Skin of body (tissue), 2 donors: Measurements from ENCODE around the gene SEC61A2. TPM values are rescaled to one million over a fixed set of nuclear protein-coding genes. Genes with fewer than 3 reads are reported as not detected.
"Not testable (repeated sequence)": the region's sequence is repeated elsewhere in the genome, so short reads cannot be mapped to it uniquely, and the experiment has no call there.

Source experiments
- DNase-seq: peaks from one replicate; lab custom pipeline; 2025; lab: John Stamatoyannopoulos, UW
- total RNA-seq: library from RNA; depleted of rRNA; stranded (reverse); fragments of >200 nt; gene quantifications from one replicate; pipeline ENCODE4 v1.2.3, GENCODE V29; 2014

Gene SEC61A2
- total RNA-seq = 10.7 TPM

DNA sequence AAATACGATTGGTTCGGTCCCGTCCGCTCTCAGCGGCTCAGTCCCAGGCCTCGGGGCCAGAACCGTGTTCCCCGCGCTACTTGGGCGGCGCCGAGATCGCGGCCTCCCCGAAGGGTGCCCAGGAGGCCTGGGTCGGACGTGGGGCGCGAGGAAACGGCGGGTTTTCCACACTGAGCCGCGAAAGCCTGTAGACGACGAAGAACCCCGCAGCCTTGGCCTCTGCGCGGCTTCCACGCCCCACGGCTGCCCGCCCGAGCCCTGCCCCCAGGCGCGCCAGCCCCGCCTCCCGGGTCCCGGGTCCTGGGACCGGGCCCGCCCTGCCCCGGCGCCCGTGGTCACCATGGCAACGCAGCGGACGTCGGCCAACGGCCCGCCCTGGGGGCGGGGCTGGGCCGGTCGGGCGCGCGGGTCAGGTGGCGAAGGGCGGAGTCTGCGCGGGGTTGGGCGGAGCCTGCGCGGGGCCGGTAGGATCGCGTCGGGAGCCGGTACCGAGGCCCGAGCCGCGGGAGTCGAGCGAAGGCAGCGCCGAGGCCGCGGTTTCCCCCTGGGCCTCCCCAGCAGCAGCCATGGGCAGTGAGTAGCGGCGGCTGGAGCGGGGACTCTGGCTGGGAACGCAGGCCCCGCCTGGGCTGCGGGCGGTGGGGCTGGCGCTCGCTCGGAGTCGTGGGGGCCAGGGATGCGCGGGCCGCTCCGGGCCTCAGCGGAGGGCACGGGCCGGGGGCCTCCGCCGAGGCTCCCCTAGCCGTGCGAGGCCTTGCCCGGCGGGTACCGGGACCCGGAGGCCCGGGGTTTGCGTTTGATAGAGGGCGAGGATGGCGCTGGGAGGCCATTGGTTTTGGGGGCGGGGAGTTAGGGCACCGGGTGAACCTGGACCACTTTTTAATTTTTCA is at the start of gene SEC61A2:
TSS of gene SEC61A2 (plus strand) at position 456 of the 890 bp plus-strand sequence. CDS start at position 567, 111 bp downstream.
- peak; percentile 87 for DNase-seq

DNA sequence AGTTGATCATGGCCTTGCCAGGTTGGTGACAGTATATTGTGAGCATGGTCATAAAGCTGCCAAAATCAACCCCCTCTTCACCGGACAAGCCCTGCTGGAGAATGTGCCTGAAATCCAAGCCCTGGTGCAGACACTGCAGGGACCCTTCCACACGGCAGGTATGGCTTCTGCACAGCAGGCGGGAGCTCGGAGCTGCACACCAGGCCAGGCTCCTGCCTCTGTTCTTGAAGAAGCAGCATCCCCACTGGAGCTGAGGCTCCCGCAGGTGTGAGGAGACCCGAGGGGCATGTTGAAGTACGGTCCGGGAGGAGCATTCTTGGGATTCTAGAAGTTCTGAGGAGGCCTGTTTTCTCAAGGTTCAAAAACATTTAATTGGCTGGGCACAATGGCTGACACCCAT is 48.0 kb upstream of the SEC61A2 start:
- DNase-seq = no peak

DNA sequence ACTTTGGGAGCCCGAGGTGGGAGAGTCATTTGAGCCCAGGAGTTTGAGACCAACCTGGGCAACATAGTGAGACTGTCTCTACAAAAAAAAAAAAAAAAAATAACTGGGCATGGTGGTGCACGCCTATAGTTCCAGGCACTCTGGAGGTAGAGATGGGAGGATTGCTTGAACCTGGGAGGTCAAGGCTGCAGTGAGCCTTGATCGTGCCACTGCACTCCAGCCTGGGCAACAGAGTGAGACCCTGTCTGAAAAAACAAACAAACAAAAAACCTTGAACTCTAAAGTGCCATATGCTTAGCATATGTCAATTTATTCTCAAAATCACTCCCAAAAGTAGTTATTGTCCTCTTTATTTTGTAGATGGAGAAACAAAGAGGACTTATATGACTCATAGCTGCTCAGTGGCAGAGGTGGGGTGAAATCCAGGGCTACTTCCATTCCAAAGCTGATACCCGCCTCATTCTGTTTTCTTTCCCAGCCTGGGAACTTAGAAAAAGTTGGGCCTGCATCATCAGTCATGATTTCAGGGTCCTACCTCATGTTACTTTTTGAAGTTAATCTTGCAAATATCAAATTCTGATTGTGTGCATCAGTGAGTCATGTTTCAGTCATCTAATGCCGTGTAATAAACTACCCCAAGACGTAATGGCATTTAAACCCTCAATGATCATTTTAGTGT is 47.5 kb upstream of the SEC61A2 start:
- no peak for DNase-seq

DNA sequence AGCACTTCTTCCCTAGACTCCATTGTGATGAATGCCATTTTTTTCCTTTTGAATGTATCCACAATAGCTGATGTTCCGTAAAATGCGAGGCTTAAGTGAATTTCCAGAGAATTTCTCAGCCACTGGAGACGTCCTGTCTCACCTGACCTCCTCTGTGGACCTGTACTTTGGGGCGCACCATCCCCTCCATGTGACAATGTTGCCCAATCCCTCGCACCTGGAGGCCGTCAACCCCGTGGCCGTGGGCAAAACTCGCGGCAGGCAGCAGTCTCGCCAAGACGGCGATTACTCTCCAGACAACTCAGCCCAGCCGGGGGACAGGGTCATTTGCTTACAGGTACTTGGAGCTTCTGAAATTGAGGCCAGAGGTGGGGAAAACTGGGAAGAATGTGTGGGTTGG is 40.6 kb upstream of the SEC61A2 start:
- DNase-seq = no peak

DNA sequence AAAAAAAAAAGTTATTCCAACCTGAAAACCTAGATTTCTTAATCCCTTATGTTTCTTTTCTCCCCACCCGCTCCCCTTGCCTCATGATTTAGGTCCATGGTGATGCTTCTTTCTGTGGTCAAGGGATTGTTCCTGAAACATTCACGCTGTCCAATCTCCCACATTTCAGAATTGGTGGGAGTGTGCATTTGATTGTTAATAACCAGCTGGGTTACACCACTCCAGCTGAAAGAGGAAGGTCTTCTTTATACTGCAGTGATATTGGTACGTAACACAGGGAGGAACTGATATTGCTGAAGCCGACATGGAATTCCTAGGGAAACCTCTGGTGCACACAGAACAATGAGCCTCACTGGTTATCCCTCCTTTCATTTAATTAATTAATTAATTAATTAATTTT is 38.1 kb upstream of the SEC61A2 start:
- no peak for DNase-seq

DNA sequence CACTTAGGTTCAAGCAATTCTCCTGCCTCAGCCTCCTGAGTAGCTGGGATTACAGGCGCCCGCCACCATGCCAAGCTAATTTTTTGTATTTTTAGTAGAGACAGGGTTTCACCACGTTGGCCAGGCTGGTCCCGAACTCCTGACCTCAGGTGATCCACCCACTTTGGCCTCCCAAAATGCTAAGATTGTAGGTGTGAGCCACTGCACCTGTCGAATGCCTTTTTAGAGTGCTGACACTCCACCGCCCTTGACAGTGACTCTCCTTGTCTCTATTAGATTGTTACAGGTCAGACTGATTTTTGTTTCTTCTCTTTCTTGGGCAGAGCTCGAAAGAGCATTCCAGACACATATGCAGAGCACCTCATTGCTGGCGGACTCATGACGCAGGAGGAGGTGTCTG is 32.1 kb upstream of the SEC61A2 start:
- not testable (repeated sequence) for DNase-seq

DNA sequence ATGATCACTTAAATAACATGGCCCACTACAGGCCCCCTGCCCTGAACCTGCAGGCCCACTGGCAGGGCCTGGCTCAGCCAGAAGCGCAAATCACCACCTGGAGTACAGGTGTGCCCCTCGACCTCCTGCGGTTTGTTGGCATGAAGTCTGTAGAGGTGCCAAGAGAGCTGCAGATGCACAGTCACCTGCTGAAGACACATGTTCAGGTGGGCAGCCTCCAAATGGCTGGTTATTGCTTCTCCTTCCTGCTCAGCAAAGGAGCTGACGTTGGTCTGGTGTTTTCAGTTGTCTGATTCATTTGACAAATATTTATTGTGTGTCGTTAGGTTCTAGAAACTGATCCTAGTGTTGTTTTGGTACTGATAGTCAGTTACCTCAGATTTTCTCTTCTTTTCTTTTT is 31.7 kb upstream of the SEC61A2 start:
- no peak for DNase-seq

DNA sequence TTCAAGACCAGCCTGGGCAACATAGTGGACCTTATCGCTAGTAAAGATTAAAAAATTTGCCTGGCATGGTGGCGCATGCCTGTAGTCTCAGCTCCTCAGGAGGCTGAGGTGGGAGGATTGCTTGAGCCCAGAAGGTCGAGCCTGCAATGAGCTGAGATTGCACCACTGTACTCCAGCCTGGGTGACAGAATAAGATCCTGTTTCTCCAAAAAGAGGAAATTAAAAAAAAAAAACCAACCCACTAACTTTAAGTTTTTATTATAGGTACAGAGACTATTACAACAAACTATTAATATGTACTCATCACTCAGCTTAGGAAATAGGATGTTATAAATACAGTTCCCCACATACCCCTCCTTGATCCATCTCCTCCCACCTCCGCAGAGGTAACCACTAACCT is 30.5 kb upstream of the SEC61A2 start:
- no peak for DNase-seq

DNA sequence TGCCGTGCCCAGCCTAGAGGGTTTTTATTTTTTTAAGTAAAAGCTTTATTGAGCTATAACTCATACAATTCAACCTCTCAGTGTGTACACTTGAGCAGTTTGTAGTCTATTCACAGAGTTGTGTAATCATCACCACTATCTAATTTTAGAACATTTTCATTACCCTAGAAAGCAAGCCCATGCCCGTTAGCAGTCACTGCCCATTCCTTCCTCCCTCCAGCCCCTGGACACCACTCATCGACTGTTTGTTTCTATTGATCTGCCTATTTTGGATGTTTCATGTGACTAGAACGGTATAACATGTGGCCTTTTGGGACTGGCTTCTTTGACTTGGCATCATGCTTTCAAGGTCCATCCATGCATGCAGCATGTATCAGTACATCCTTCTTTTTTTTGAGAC is 25.7 kb upstream of the SEC61A2 start:
- no peak for DNase-seq

DNA sequence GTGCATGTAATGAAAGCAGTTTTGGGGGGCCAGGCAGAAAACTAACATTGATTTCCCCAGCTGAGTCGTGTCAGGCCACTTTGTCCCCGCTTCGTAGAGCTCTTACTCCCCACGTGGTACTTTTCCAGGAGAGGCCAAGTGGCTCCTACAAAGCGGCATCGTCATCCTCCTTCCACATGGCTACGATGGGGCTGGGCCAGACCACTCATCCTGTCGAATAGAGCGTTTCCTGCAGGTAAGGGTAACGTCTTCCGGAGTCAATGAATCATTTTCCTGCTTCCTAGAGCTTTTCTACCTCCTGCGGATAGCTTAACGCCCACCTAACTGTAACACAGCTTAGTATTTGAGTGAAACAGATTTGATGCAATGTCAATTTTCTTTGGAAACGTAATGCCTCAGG is 21.7 kb upstream of the SEC61A2 start:
- DNase-seq = no peak

DNA sequence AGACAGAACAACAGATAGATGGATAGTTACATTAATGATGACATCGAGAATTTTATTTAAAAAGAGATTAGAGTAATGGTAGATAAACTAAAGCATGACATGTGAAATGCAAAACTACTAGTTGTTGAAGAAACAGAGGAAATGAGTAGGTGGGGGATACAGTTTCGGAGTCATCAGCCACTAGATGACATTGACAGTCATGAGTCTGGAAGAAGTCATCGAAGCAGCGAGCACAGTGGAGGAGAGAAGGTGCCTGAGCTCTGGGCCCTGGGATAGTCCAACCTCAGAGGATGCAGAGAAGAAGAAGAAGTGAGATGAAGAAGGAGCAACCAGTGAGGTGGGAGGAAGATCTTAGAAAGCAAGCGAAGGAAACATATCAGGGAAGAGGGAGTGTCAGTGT is 20.2 kb upstream of the SEC61A2 start:
- DNase-seq = no peak

DNA sequence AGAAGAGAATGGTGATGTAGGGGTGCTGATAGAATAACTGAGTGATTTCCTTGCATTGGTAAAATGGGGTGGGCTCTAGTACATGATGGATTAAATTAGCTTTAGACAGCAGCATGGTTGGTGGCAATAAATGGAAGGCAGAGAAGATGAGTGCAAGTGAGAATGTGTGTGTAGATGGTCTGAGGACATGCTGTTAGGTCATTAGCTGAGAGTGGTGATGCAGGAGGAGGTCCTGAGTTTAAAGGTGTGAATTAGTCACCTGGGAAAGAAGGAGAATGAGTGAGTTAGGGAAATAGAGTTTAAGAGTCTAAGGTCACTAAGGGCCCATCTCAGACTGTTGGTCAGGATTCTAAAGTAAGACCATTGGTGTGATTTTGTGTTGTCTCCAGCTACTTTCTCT is 17.9 kb upstream of the SEC61A2 start:
- no peak for DNase-seq

DNA sequence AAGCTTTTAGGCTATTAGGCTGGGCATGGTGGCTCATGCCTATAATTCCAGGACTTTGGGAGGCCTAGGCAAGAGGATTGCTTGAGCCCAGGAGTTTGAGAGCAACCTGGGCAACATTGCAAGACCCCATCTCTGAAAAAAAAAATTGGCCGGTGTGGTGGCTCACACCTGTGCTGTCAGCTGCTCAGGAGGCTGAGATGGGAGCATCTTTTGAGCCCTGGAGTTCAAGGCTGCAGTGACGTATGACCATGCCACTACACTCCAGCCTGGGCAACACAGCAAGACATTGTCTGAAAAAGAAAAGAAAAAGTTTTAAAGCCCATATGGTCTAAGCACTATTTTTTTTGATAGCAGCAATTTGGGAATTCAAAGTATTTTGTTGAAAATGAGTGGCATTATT is 15.8 kb upstream of the SEC61A2 start:
- DNase-seq = no peak

DNA sequence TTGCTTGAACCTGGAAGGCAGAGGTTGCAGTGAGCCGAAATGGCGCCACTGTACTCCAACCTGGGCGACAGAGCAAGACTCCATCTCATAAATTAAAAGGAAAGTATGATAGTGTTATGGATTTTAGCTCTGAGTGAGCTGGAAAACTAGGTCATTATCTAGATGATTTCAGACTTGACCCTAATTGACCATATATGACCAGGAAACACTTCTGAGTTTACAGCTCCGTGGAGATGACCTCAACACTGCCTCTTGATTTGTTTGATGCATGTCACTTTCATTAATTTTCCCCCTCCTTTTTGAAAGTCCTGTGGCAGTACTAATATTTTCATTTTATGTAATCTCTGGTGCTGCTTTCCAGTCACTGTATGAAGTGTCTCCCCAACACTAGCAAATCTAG is 7.8 kb upstream of the SEC61A2 start:
- no peak for DNase-seq

DNA sequence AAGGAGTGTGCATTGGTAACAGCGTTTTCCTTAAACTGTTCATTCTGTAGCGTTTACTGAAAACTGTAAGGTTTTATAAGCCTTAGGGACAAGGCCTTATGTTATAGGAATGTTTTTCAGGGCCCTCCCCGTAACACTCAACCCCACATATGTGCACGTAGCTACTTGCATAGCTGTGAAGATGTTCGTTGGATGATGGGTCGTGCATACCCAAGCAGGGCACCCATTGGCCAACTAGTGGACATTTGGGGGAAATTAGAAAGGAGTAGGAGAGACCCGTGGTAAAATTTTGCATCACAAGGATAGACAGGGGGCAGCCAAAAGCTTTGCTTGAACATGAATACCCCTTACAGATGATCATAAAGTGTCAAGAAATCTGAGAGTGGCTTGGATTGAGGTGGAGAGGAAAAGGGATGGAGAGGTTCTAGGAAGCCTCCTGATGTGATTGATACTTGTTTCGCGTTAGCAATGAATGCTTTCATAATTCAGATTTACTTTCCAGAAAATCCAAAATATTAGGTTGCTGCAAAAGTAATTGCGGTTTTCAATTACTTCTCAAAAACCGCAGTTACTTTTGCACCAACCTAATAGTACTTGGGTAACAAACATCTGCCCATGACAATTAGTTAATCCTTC is 878 bp downstream of the SEC61A2 start:
- peak; percentile 50 for DNase-seq

DNA sequence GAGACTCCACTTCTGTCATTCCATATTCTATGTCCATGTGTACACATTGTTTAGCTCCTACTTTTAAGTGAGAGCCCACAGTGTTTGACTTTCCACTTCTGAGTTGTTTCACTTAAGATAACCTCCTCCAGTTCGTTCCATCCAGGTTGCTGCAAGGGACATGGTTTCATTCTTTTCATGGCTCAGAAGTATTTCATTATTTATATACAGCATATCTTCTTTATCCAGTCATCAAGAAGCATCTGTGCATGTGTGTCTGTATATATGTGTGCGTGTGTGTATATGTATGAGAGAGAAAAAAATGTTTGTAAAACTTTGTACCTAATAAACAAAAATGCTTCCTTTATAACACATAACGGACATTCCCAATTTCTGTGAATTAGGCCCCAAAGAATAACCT is 6.2 kb downstream of the SEC61A2 start:
- DNase-seq = no peak

DNA sequence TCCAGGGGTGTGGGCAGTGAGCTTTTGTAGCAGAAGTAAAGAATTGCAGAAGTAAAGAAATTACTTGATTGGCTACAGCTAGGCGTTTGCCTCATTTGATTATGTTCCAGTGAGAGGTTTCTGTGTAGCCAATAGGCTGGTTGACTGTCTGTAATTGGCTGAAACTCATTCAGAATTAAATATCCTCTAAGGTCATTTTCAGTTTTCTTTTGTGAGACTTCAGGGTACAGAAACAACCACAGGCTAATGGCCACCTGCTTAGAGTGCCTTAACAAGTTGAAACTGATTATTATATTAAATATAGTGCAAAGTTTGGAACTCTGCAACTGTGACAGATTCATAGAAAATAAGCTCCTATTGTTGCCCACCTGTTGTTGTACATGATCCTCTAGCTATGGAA is 10.6 kb downstream of the SEC61A2 start:
- no peak for DNase-seq

DNA sequence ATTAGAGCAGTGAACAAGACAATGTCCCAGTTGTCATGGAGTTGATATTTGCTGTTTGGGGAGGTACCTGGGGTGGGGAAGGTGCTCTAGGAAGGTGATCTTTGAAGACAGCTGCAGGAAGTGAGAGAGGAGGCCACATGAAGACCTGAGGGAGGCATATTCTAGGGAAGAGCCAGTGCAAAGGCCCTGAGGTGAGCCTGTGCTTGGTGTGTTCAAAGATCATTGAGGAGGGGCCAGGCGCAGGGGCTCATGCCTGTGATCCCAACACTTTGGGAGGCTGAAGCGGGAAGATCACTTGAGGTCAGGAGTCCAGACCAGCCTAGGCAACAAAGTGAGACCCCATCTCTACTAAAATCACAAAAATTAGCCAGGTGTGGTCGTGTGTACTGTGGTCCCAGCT is 15.1 kb downstream of the SEC61A2 start:
- DNase-seq = no peak

DNA sequence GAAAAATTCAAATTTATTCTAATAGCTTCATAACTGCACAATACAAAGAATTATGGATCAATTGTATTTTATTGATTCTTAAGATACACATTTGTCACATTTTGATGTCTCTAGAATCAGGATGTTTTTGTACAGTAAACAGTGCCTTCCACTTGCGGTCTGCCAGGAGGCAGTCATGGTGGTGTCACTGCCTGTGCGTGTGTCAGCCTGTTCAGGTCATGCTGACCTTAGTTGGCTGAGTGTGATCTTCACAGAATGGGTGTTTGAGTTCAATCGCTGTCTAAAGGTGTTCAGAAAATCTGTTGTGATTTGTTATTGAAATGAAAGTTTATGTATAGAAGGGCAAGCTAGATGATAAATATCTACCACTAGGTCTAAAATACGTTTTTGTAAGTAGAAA is 20.7 kb downstream of the SEC61A2 start:
- no peak for DNase-seq

DNA sequence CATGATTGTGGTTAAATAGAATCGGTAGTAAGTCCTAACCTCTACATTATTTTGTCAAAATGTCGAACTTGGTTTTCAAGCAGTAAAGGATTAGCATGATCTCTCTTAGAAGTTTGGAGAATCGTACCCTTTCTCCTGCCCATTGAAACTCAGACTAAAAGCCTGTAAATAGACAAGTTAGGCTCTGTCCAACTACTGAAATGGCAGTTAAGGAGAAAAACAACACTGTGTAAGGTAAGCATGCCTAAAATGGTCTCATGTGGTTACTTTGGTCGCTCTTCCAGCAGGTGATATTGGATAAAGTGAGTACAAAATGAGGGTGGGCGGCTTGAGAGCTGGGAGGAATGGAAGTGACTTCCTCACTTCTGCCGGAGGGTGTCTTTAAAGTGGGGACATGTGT is 25.0 kb downstream of the SEC61A2 start:
- DNase-seq = no peak

DNA sequence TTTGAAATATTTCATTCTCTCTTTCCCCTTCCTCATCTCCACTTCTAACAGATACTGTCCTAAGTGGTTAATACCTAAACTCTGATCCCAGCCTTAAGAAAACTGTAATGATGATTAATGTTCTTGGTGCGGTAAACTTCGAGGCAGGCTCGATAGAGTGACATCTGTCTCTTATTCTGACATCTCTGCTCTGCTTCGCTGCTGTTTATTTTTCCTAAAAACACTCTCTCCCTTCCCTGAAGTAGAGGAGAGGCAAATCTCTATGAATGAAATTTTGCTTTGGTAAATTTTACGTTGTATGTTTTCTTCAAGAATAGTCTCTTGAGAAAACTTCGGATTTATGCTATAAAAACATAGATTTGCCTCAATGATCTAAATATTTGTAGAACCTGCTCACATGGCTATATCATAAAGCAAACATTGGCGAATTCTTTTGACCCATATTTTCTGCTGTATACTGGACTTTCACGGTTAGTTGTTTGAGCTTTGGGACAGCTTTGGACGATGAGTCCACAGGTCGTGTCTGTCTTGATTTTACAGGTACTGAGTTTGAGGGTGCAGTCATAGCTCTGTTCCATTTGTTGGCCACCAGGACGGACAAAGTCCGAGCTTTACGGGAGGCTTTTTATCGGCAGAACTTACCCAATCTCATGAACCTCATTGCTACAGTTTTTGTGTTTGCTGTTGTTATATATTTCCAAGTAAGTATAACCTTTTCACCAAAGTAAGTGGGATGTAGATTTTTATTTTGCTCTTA is 27.1 kb downstream of the SEC61A2 start:
- DNase-seq = no peak

DNA sequence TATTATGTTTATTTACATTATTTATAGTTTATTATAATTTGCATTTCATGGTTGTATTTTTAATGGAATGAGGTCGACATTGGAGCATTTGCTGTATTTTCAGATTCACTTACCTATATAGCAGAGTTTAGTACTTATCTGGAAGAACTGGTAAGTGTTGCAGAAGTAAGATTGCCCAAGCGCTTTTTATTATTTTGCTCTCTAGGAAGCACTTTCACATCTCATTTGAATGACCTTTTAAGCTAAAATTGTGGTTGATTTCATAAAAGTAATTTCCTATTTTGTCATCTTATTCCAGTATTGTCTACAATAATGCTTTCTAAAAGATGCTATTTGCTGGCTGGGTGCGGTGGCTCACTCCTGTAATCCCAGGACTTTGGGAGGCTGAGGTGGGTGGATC is 28.6 kb downstream of the SEC61A2 start:
- no peak for DNase-seq
